ENCODE results near the gene USP40.
"Not testable (repeated sequence)": the region's sequence is repeated elsewhere in the genome, so short reads cannot be mapped to it uniquely, and the experiment has no call there.

The USP40 gene

GRCh38 chr2:233566141-233566956, at the start of gene USP40:
TSS of gene USP40 (minus strand) at chr2:233566782. CDS start at chr2:233565554, 1,228 bp downstream.
- DNase-seq = peak; percentile 83 to 90 (median 86)

GRCh38 chr2:233611284-233611683, 44.7 kb upstream of the USP40 start:
- DNase-seq = no peak

GRCh38 chr2:233605680-233606079, 39.1 kb upstream of the USP40 start:
- no peak for DNase-seq

GRCh38 chr2:233604826-233605225, 38.2 kb upstream of the USP40 start:
- no peak for DNase-seq

- no peak for DNase-seq
Observed at GRCh38 chr2:233603520-233603919, 36.9 kb upstream of the USP40 start.

- DNase-seq = no peak
Observed at GRCh38 chr2:233602076-233602475, 35.5 kb upstream of the USP40 start.

- DNase-seq = no peak
Observed at GRCh38 chr2:233600386-233600785, 33.8 kb upstream of the USP40 start.

GRCh38 chr2:233598952-233599351, 32.4 kb upstream of the USP40 start:
- DNase-seq = no peak

- no peak for DNase-seq
Observed at GRCh38 chr2:233597522-233597921, 30.9 kb upstream of the USP40 start.

- DNase-seq = no peak
Observed at GRCh38 chr2:233593201-233593600, 26.6 kb upstream of the USP40 start.

GRCh38 chr2:233592706-233593105, 26.1 kb upstream of the USP40 start:
- DNase-seq = not testable (repeated sequence)

- DNase-seq = no peak
Observed at GRCh38 chr2:233588400-233588799, 21.8 kb upstream of the USP40 start.

- peak in 1 of 3 donors; percentile 24 for DNase-seq
Observed at GRCh38 chr2:233584210-233584609, 17.6 kb upstream of the USP40 start.

- DNase-seq = not testable (repeated sequence)
Observed at GRCh38 chr2:233583217-233583965, 16.8 kb upstream of the USP40 start.

- peak; percentile 48 to 56 (median 55) for DNase-seq
Observed at GRCh38 chr2:233577341-233577740, 10.8 kb upstream of the USP40 start.

GRCh38 chr2:233572468-233572867, 5.9 kb upstream of the USP40 start:
- DNase-seq = no peak

- DNase-seq = no peak
Observed at GRCh38 chr2:233571462-233571861, 4.9 kb upstream of the USP40 start.

- DNase-seq = no peak
Observed at GRCh38 chr2:233571001-233571400, 4.4 kb upstream of the USP40 start.

- DNase-seq = no peak
Observed at GRCh38 chr2:233565685-233566140, 869 bp downstream of the USP40 start.

GRCh38 chr2:233563663-233564430, 2.7 kb downstream of the USP40 start:
- DNase-seq = peak; percentile 54 to 67 (median 64)

GRCh38 chr2:233556881-233557736, 9.5 kb downstream of the USP40 start:
- DNase-seq = peak in 1 of 3 donors; percentile 5

- no peak for DNase-seq
Observed at GRCh38 chr2:233553366-233553765, 13.2 kb downstream of the USP40 start.

All from suppressor macrophage treated with lipopolysaccharide for 1 hour (primary cell).